Measurements from ENCODE around the gene SLC17A7. TPM values are rescaled to one million over a fixed set of nuclear protein-coding genes. Genes with fewer than 3 reads are reported as not detected.

SLC17A7 gene
- total and polyA plus RNA-seq, 2 of the 13 experiments (the other 11 are each of a cell fraction or from before 2014, with no cell fraction given) = 0.32 TPM; not detected in 1

GRCh38 chr19:49422407-49423070 lies 18.8 kb downstream of the SLC17A7 start (continued):
- no peak for TF ChIP-seq TCF7L2 (IDR thresholded peaks at IDR 0.05; ENCODE audit: low read depth, low read length)
- no peak for TF ChIP-seq REST (IDR thresholded peaks at IDR 0.05; ENCODE audit: borderline replicate concordance in 1 of 2, low read depth in 1 of 2, low read length in 2 of 2)
- no peak for TF ChIP-seq ZNF10 (CRISPR knock-in tag; IDR thresholded peaks at IDR 0.05; ENCODE audit: borderline replicate concordance, low read depth)
- TF ChIP-seq ZBTB14 (CRISPR knock-in tag; IDR thresholded peaks at IDR 0.05) = peak; percentile 58; the same call in 1 of the 2 replicates
- TF ChIP-seq KDM3A (CRISPR knock-in tag; IDR thresholded peaks at IDR 0.05; ENCODE audit: low read depth) = no peak
- TF ChIP-seq, protein P1, sequence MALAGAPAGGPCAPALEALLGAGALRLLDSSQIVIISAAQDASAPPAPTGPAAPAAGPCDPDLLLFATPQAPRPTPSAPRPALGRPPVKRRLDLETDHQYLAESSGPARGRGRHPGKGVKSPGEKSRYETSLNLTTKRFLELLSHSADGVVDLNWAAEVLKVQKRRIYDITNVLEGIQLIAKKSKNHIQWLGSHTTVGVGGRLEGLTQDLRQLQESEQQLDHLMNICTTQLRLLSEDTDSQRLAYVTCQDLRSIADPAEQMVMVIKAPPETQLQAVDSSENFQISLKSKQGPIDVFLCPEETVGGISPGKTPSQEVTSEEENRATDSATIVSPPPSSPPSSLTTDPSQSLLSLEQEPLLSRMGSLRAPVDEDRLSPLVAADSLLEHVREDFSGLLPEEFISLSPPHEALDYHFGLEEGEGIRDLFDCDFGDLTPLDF (CRISPR knock-in tag; IDR thresholded peaks at IDR 0.05) = no peak
- no peak for TF ChIP-seq CSRNP1 (CRISPR knock-in tag; IDR thresholded peaks at IDR 0.05)
- peak; percentile 17; the same call in 1 of the 2 replicates for TF ChIP-seq TFDP1 (CRISPR knock-in tag; IDR thresholded peaks at IDR 0.05; ENCODE audit: borderline replicate concordance)
- TF ChIP-seq TARDBP (CRISPR knock-in tag; IDR thresholded peaks at IDR 0.05) = no peak
- TF ChIP-seq GATAD1 (CRISPR knock-in tag; IDR thresholded peaks at IDR 0.05) = no peak
- TF ChIP-seq BCL3 (CRISPR knock-in tag; IDR thresholded peaks at IDR 0.05) = no peak
- TF ChIP-seq ZNF589 (CRISPR knock-in tag; conservative IDR thresholded peaks at IDR 0.05) = no peak
- no peak for TF ChIP-seq GPBP1L1 (CRISPR knock-in tag; IDR thresholded peaks at IDR 0.05)
- no peak for TF ChIP-seq ZNF512 (CRISPR knock-in tag; IDR thresholded peaks at IDR 0.05)
